Thyroid gland (tissue), 4 donors: ENCODE results near the gene PRKRIP1.

Experiments
- POLR2A ChIP-seq, 2 donors: fragments of 450-650 bp; IDR thresholded peaks; one replicate each; pipeline ENCODE4 v1.6.1; 2017; ENCODE audit warnings: antibody characterized with exemption in 2 of 2, mild to moderate bottlenecking in 2 of 2, moderate library complexity in 1 of 2
- TF ChIP-seq, protein P1 (sequence below), 6 experiments: fragments of 200-600 bp in 3 of 6; fragments of 450-650 bp in 3 of 6; sonication (generic) in 3 of 6; IDR thresholded peaks; one replicate each; pipeline ENCODE4 v1.5.1; 2016 to 2019; ENCODE audit warnings: antibody characterized with exemption in 6 of 6, mild to moderate bottlenecking in 2 of 6, inconsistent platforms in 1 of 6, moderate library complexity in 1 of 6

DNA sequence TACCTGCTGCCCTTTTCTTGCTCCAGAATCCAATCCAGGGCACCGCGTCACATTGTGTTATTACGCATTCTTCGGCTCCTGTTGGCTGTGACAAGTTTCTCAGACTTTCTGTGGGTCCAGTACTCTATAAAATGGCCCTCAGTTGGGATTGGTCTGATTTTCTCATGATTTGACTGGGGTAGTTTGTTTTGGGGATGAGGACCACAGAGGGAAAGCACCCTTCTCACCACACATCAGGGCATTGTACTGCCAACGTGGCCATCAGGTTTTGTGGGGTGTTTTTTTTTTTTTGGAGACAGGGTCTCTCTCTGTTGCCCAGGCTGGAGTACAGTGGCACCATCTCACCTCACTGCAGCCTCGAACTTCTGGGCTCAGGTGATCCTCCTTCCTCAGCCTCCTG lies 20.2 kb downstream of the PRKRIP1 start:
- TF ChIP-seq, protein P1, sequence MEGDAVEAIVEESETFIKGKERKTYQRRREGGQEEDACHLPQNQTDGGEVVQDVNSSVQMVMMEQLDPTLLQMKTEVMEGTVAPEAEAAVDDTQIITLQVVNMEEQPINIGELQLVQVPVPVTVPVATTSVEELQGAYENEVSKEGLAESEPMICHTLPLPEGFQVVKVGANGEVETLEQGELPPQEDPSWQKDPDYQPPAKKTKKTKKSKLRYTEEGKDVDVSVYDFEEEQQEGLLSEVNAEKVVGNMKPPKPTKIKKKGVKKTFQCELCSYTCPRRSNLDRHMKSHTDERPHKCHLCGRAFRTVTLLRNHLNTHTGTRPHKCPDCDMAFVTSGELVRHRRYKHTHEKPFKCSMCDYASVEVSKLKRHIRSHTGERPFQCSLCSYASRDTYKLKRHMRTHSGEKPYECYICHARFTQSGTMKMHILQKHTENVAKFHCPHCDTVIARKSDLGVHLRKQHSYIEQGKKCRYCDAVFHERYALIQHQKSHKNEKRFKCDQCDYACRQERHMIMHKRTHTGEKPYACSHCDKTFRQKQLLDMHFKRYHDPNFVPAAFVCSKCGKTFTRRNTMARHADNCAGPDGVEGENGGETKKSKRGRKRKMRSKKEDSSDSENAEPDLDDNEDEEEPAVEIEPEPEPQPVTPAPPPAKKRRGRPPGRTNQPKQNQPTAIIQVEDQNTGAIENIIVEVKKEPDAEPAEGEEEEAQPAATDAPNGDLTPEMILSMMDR (IDR thresholded peaks at IDR 0.05): no peak
- no peak for TF ChIP-seq POLR2A (IDR thresholded peaks at IDR 0.05)
